Left kidney (tissue), 2 donors: ENCODE results near the gene ENPP6. TPM values are rescaled to one million over a fixed set of nuclear protein-coding genes. Genes with fewer than 3 reads are reported as not detected.
A peak's percentile ranks its signal among the peaks of the same experiment; 100 is the strongest.

Experiments
- DNase-seq: peaks from one replicate; pipeline ENCODE4 v3.0.0-alpha.2; 2013
- polyA plus RNA-seq: library from polyadenylated mRNA; unstranded; fragments of 120-200 nt; gene quantifications from one replicate; pipeline ENCODE4 v1.2.1, GENCODE V29; 2013; ENCODE audit not compliant: insufficient read length

The ENPP6 gene
- polyA plus RNA-seq, 1 donor: 9.2 TPM

GRCh38 chr4:184104419-184105101 is 113.1 kb downstream of the ENPP6 start:
- no peak for DNase-seq

- no peak for DNase-seq
Measured at GRCh38 chr4:184103527-184104264, 114.0 kb downstream of the ENPP6 start.

GRCh38 chr4:184102927-184103326 is 114.7 kb downstream of the ENPP6 start:
- no peak for DNase-seq

GRCh38 chr4:184102488-184102887 is 115.2 kb downstream of the ENPP6 start:
- no peak for DNase-seq

- DNase-seq: no peak
Measured at GRCh38 chr4:184101711-184102110, 116.0 kb downstream of the ENPP6 start.

- peak; percentile 60 for DNase-seq
Measured at GRCh38 chr4:184100297-184100885, 117.3 kb downstream of the ENPP6 start.

GRCh38 chr4:184099535-184099966 is 118.1 kb downstream of the ENPP6 start:
- peak; percentile 54 for DNase-seq

GRCh38 chr4:184099000-184099399 is 118.7 kb downstream of the ENPP6 start:
- DNase-seq: no peak

- DNase-seq: no peak
Measured at GRCh38 chr4:184097815-184098214, 119.9 kb downstream of the ENPP6 start.

GRCh38 chr4:184097241-184097605 is 120.5 kb downstream of the ENPP6 start:
- DNase-seq: no peak

GRCh38 chr4:184096561-184097240 is 121.0 kb downstream of the ENPP6 start:
- DNase-seq: no peak

GRCh38 chr4:184094532-184095159 is 123.0 kb downstream of the ENPP6 start:
- no peak for DNase-seq

- no peak for DNase-seq
Measured at GRCh38 chr4:184091986-184092385, 125.7 kb downstream of the ENPP6 start.

GRCh38 chr4:184090571-184090970 is 127.1 kb downstream of the ENPP6 start:
- DNase-seq: no peak

- DNase-seq: no peak
Measured at GRCh38 chr4:184080674-184081073, 137.0 kb downstream of the ENPP6 start.

GRCh38 chr4:184074677-184075388 is 142.8 kb downstream of the ENPP6 start:
- no peak for DNase-seq

GRCh38 chr4:184067931-184068554 is 149.6 kb downstream of the ENPP6 start:
- DNase-seq: no peak

- DNase-seq: peak; percentile 50
Measured at GRCh38 chr4:184066584-184067300, 150.9 kb downstream of the ENPP6 start.

- DNase-seq: no peak
Measured at GRCh38 chr4:184064877-184065276, 152.8 kb downstream of the ENPP6 start.

- no peak for DNase-seq
Measured at GRCh38 chr4:184062769-184063168, 154.9 kb downstream of the ENPP6 start.
